Activated CD8-positive, alpha-beta T cell treated with anti-CD3 and anti-CD28 coated beads for 36 hours (primary cell): Measurements from ENCODE around the gene BTBD2. TPM values are rescaled to one million over a fixed set of nuclear protein-coding genes. Genes with fewer than 3 reads are reported as not detected.

Experiments used
- ATAC-seq: fragments of 200-7000 bp; cut with Tn5 transposase; one replicate; pipeline ENCODE4 v1.10.0; 2021; ENCODE audit warnings: mild to moderate bottlenecking, moderate library complexity
- CTCF ChIA-PET: fragments of 350-600 bp; sonication (Branson Sonifier 250); formaldehyde crosslinking; loops from one replicate; lab custom pipeline; 2021; ENCODE audit warnings: antibody characterized with exemption; lab: Charles Lee
- POLR2A ChIA-PET: fragments of 350-600 bp; sonication (Branson Sonifier 250); formaldehyde crosslinking; loops from one replicate; lab custom pipeline; 2021; ENCODE audit warnings: antibody characterized with exemption; lab: Charles Lee
- DNase-seq: peaks from one replicate; pipeline ENCODE4 v3.0.0-alpha.2; 2020
- H3K27ac Mint-ChIP-seq: one replicate; pipeline ENCODE4 v1.8.0; 2021; ENCODE audit warnings: mild to moderate bottlenecking, mixed read lengths
- H3K27me3 Mint-ChIP-seq: one replicate; pipeline ENCODE4 v1.8.0; 2021; ENCODE audit warnings: mixed read lengths
- H3K36me3 Mint-ChIP-seq: one replicate; pipeline ENCODE4 v1.8.0; 2021; ENCODE audit warnings: low read depth, mixed read lengths
- H3K4me1 Mint-ChIP-seq: one replicate; pipeline ENCODE4 v1.8.0; 2021; ENCODE audit warnings: low read depth, mixed read lengths
- H3K4me3 Mint-ChIP-seq: one replicate; pipeline ENCODE4 v1.8.0; 2021; ENCODE audit warnings: mild to moderate bottlenecking, moderate library complexity, mixed read lengths
- H3K9me3 Mint-ChIP-seq: one replicate; pipeline ENCODE4 v1.8.0; 2021; ENCODE audit warnings: mixed read lengths
- intact Hi-C: fragments of 100-400 bp; cut with micrococcal nuclease; formaldehyde crosslinking; loops from one replicate; pipeline ENCODE4 v1.10.0; 2022
- total RNA-seq, 2 experiments: library from RNA; stranded (reverse); gene quantifications; one replicate each; pipeline ENCODE4 v1.2.3, GENCODE V29; 2021
- TF ChIP-seq, protein P1 (sequence below): fragments of 200-600 bp; IDR thresholded peaks from one replicate; pipeline ENCODE4 v1.8.0; 2022; ENCODE audit warnings: antibody characterized with exemption, mild to moderate bottlenecking

The BTBD2 gene
- total RNA-seq, 2 experiments from 2014 or later: 36.5 to 44.6 TPM

DNA sequence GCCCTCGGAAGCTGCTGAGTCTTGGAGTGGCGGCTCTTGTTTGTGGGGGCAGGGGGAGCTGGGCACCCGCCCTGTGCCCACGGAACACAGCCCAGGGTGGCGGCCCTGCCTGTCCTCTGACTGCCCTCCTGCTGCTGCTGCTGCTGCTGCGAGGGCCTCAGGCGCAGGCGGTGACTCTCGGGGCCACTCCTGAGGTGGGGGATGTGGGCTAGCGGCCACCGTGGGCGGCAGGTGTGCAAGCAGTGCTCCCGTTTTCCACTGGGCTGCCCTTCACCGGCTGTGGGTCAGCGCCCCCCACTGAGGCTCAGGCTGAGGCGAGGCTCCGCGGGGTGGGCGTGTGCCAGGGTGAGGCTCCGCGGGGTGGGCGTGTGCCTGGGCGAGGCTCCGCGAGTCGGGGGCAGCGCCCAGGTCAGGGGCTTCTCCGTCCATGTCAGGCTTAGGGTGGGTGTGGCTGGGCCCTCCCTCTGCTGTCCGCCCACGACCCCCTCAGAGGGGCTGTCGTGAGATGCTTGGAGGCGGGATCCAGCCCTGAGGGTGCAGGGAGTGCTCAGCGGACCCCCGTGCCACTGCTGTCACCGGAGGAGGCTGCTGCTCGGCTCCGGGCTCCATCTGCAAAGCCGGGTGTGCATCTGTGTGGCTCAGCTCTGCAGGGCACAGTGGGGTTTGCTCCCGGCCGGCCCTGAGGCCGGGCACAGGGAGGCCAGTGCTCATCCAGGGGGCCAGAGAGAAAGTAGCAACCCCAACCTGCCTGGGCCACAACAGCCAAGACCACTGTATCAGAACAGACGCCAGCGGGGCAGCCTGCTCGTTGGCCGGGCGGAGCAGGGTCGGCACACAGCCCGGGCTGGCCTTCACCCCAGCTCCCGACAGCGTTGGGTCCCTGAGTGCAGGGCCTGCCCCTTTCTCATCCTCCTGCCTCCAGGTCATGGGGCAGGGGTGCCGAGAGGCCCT is 60.1 kb downstream of the BTBD2 start:
- DNase-seq (no peak), ATAC-seq (no peak)
- TF ChIP-seq, protein P1, sequence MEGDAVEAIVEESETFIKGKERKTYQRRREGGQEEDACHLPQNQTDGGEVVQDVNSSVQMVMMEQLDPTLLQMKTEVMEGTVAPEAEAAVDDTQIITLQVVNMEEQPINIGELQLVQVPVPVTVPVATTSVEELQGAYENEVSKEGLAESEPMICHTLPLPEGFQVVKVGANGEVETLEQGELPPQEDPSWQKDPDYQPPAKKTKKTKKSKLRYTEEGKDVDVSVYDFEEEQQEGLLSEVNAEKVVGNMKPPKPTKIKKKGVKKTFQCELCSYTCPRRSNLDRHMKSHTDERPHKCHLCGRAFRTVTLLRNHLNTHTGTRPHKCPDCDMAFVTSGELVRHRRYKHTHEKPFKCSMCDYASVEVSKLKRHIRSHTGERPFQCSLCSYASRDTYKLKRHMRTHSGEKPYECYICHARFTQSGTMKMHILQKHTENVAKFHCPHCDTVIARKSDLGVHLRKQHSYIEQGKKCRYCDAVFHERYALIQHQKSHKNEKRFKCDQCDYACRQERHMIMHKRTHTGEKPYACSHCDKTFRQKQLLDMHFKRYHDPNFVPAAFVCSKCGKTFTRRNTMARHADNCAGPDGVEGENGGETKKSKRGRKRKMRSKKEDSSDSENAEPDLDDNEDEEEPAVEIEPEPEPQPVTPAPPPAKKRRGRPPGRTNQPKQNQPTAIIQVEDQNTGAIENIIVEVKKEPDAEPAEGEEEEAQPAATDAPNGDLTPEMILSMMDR: no peak
- no peaks in the 10 kb centered on the region for H3K9me3 Mint-ChIP-seq
- CTCF ChIA-PET: no interaction called here
- intact Hi-C loops: no loop called here
- no peak overlapping the region for H3K4me3 Mint-ChIP-seq
- H3K27me3 Mint-ChIP-seq: no peaks in the 10 kb centered on the region
- H3K36me3 Mint-ChIP-seq: peaks cover 3% of the 10 kb centered on the region
- no peak overlapping the region for H3K27ac Mint-ChIP-seq
- POLR2A ChIA-PET: no interaction called here
- H3K4me1 Mint-ChIP-seq: peaks cover 7% of the 10 kb centered on the region

DNA sequence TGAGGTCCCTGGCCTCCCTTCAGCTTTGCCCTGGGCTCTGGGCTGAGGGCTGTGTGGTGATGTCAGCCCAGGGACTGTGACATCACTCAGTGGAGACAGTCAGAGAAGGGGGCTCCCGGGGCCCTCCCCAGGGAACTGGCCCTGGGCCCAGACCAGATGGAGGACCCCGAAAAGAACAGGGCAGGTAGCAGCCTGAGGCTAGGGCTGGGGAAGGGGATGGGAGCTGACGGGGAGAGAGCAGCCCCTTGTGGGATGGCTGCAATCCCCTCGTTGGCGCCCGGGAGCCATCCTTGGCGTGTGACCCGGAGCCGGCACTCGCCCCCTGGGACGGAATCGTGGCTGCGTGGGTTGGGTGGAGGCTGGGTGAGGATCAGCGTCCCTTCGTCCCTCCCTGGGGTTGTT is 61.0 kb downstream of the BTBD2 start:
- Mint-ChIP-seq H3K36me3 (peaks cover 3% of the 10 kb centered on the region), H3K27ac (no peak overlapping the region), H3K4me3 (no peak overlapping the region), H3K4me1 (peaks cover 5% of the 10 kb centered on the region), H3K9me3 (no peaks in the 10 kb centered on the region), H3K27me3 (no peaks in the 10 kb centered on the region)
- POLR2A ChIA-PET: no interaction called here
- ATAC-seq (no peak), DNase-seq (no peak)
- CTCF ChIA-PET: no interaction called here
- TF ChIP-seq, protein P1: no peak
- intact Hi-C loops: no loop called here

DNA sequence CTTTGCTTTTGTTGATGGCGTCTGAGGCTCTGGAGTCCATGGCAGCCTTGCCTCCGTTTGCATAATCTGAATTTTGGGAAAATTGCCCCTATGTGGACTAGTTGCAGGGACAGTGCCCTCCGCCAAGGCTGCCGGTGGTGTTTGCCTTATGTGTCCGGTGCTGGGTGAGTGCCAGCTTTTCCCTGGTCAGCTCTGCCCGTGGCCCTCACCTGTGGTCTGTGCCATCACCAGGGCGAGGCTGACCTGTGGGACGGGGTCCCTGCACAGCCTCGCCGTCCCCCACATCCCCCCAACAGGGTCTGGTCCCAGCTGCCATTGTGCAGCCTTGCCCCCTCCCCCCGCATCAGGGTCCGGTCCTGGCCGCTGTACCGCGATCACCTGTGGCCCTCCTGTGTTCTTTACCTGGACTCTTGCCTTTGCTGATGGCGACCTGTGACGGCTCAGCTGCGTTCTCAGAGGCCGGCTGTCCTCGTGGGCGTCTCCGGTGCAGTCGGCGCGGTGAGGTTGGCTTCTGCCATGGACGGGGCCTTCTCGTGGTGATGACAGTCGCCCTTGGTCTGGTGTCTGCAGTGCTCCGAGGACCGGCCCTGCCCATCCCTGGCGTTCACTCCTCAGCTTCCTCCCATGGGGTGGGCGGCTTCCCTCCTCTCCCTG is 61.9 kb downstream of the BTBD2 start:
- no peak for DNase-seq
- CTCF ChIA-PET: no interaction called here
- TF ChIP-seq, protein P1: no peak
- no peak for ATAC-seq
- intact Hi-C loops: no loop called here
- H3K9me3 Mint-ChIP-seq: no peaks in the 10 kb centered on the region
- no peak overlapping the region for H3K27ac Mint-ChIP-seq
- peaks cover 10% of the 10 kb centered on the region for H3K4me1 Mint-ChIP-seq
- POLR2A ChIA-PET: interaction anchor here (2.2 kb wide), 1 partner anchor 10 kb away, joined by 6 read pairs; no protein-coding TSS in a partner anchor
- no peaks in the 10 kb centered on the region for H3K27me3 Mint-ChIP-seq
- no peak overlapping the region for H3K4me3 Mint-ChIP-seq
- H3K36me3 Mint-ChIP-seq: peaks cover 3% of the 10 kb centered on the region

DNA sequence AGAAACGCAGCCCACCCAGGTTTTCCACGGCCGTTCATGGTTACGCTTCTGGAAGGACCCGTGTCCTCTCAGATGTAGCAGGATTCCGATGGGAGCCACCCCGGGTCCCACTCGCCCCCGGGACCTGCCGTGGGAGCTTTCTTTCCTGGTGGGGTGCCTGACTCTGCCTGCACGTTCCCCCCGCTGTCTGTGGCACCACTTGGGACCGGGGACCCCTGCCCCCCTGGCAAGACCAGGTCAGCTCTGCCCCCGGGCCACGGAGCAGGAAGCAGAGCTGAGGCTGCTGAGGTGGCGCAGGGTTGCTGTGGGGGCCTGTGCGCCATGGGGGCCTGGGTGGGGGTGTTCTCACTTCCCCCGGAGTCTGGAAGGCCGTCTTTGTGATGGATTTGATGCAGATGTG is 62.5 kb downstream of the BTBD2 start:
- intact Hi-C loops: no loop called here
- no peaks in the 10 kb centered on the region for H3K9me3 Mint-ChIP-seq
- H3K27ac Mint-ChIP-seq: no peak overlapping the region
- no peak for DNase-seq
- TF ChIP-seq, protein P1: no peak
- POLR2A ChIA-PET: interaction anchor here (2.2 kb wide), 1 partner anchor 10 kb away, joined by 6 read pairs; no protein-coding TSS in a partner anchor
- H3K4me3 Mint-ChIP-seq: no peak overlapping the region
- H3K4me1 Mint-ChIP-seq: peaks cover 12% of the 10 kb centered on the region
- ATAC-seq: no peak
- peaks cover 3% of the 10 kb centered on the region for H3K36me3 Mint-ChIP-seq
- H3K27me3 Mint-ChIP-seq: no peaks in the 10 kb centered on the region
- CTCF ChIA-PET: no interaction called here

DNA sequence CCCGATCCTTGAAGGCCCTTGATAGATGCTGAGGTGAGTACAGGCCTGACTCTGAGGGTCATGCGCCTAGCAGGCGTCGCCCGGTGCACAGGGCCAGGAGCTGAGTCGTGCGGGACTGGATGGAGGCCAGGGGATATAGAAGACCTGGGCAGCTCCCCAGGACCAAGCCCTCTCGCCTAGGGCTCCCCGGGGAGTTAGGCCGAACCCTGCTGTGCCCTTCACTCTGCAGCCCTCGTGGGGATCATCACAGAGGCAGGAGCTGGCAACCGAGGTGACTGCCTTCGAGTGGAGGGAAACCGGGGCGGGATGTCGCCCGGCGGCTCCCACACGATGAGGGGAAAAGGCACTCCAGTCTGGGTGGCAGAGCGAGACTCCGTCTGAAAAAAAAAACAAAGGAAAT is 62.9 kb downstream of the BTBD2 start:
- peaks cover 10% of the 10 kb centered on the region for H3K4me1 Mint-ChIP-seq
- intact Hi-C loops: no loop called here
- H3K36me3 Mint-ChIP-seq: peaks cover 3% of the 10 kb centered on the region
- ATAC-seq: no peak
- TF ChIP-seq, protein P1: no peak
- H3K27me3 Mint-ChIP-seq: no peaks in the 10 kb centered on the region
- DNase-seq: no peak
- ChIA-PET POLR2A (interaction anchor here (2.2 kb wide), 1 partner anchor 9 kb away, joined by 6 read pairs; no protein-coding TSS in a partner anchor), CTCF (no interaction called here)
- no peaks in the 10 kb centered on the region for H3K9me3 Mint-ChIP-seq
- H3K4me3 Mint-ChIP-seq: no peak overlapping the region
- no peak overlapping the region for H3K27ac Mint-ChIP-seq
